DMS153 treated with DMSO at 0.1 percent for 48 hours (cell line): ENCODE results near the gene FGF4.
"Not testable (repeated sequence)": the region's sequence is repeated elsewhere in the genome, so short reads cannot be mapped to it uniquely, and the experiment has no call there.

Experiments
- DNase-seq: peaks from one replicate; lab custom pipeline; 2025; ENCODE audit not compliant: unreplicated experiment; lab: John Stamatoyannopoulos, UW

Gene FGF4

DNA sequence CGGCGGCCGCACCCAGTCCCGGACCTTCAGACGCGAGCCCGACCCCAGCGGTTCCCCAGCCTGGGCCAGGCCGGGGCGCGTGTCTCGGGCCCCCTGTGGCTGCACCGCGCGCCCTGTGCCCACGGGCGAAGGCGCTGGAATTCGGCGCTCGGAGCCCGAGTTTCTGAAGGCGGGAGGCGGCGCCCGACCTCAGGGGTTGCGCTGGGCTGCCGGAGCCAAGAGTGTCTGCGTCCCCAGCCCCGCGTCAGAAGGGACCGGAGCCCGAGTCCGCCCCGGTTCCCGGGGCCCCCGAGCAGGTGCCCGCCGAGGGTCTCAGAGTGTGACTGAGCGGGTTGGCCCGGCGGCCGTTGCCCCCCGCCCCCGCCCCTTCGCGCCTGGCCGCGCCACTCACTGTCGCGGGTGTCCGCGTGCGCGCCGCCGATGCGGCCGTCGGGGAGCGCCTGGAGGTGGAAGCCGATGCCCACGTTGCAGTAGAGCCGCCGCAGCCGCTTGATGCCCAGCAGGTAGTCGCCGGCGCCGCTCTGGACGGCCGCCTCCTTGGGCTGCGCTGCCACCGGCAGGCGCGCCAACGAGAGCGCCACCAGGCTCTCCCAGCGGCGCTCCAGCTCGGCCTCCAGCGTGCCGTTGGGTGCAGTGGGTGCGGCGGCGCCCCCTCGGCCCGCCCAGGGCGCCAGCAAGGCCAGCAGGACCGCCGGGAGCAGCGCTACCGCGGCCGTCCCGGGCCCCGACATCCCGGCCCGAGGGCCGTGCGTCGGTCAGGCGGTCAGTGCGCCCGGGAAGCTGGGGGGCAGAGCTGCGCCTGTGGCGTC, 583 bp downstream of the FGF4 start:
- no peak for DNase-seq

DNA sequence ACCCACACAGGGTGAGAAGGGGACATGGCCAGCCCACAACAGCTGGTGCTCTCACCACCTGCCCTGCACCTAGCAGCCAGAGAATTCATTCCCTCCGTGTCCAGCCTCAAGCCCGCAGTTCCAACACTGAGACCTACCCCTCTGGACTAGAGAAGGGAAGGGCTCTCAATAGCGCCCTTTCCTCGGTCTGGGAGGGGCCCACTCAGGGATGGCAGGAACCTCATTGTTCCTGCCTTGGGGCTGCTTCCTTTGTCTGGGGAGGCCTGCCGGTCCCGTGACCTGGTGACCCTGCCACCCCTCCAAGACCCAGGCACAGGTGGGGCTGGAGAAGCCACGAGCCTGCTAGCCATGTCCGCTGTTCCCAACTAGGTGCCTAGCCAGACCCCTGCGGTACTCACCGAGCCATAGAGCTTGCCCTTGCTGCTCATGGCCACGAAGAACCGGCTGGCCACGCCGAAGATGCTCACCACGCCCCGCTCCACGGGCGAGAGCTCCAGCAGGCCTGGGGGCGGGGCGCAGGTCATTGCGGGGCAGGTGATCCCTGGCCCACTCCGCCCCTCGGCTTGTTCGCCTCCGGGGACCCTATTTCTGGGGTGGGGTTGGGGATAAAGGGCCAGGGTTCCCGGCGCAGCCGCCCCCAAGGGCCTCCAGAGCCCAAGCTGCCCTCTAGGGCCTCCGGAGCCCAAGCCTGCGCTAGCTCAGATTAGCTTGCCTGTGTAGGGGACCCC, 1.4 kb downstream of the FGF4 start:
- no peak for DNase-seq

DNA sequence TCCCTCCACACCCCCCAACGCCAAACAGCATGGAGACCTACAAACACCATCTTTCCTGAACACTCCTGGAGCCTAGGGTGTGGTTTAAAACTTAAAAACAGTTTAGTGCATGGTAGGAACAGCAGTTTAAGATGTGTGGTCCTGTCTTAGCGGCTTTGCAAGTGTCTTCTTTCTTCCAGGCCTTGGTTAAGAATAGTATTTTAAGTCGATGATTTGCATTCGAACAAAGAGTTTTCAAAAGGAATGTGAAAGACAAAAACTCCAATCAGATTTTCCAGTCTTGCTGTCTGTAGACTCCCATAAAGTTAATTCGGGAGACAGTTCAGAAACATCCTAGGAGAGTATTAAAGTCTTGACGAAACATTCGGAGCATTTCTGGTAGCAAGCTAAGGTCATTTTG, 3.7 kb downstream of the FGF4 start:
- DNase-seq, result no peak

DNA sequence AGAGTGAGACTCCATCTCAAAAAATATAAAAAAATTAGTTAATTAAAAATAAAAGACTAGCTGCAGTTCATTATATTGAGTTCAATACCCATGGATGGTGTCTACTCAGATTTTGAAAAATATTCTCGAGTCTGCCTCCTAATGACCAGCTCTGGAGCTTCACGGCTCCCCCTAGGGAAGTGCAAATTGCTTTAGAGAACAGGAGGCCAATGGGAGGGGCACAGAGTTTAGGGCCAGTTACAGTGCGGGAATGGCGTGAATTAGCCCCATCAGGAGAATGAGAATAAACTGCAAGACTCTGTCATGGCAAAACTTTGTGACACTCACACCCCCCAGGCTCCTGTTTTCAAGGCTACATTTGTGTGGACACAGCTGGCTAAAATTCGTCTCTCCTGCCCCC, 4.6 kb downstream of the FGF4 start:
- DNase-seq, result no peak

DNA sequence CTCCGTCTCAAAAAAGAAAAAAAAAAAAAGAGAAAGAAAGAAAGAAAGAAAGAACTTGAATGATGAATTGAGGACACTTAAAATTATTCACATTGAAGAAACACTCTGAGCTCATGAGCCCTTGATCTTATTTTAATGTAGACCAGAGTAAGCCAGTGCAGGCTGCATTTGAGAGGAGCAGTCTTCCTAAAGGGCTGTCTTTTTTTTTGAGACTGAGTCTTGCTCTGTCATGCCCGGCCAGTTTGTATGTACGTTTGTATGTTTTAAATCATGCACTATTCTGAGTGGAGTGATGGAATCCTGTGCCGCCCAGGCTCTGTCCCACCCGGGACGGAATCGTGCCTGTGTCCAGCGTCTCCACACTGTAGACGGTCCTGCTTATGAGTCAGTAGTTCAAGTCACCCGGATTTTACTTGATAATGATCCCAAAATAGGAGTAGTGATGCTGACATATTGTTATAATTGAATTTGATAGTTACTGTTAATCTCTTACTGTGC, 9.6 kb downstream of the FGF4 start:
- no peak for DNase-seq

DNA sequence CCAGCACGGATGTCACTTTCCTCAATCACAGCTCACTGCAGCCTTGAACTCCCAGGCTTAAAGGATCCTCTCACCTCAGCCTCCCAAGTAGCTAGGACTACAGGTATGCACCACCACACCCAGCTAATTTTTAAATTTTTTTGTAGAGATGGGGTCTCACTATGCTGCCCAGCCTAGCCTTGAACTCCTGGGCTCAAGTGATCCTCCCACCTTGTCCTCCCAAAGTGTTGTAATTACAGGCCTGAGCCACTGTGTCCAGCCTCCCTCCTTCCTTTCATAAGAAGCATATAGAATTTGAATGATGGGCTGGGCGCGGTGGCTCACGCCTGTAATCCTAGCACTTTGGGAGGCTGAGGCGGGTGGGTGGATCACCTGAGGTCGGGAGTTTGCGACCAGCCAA, 10.2 kb downstream of the FGF4 start:
- not testable (repeated sequence) for DNase-seq

DNA sequence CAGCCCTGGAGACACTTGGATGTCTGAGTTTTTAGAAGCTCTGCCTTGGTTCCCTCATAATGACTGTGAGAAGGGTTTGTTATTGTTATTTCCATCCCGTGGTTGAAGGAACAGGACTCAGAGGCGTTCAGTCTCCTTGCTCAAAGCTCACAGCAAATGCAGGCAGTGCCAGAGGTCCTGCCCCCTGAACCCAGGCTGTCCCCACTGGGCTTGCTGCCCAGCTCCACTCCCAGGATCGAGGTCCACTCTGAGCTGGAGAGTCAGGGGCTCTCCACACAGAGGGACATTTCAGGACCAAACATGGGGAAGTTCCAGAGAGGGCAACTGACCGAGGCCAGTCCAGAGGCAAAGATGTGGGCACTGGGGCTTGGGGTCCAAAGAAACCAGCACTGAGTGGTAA, 14.8 kb downstream of the FGF4 start:
- no peak for DNase-seq

DNA sequence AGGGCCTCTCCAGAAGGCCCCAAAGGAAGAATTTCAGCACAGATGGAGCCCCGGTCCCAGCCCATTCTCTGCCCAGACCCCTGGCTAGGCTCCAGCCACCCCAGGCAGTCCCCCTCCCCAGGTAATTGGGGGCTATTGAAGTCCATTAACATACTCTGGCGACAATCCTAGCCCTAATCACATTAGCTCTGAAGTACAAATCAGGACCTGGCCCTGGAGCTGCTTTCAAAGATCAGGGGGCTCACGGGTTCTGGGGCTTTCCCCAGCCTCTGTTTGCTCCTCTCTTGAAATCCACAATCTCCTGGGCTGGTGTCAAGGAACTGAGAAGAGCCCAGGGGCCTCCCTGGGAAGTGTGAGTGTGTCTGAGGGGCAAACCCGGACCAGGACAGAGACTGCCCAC, 22.3 kb downstream of the FGF4 start:
- no peak for DNase-seq

DNA sequence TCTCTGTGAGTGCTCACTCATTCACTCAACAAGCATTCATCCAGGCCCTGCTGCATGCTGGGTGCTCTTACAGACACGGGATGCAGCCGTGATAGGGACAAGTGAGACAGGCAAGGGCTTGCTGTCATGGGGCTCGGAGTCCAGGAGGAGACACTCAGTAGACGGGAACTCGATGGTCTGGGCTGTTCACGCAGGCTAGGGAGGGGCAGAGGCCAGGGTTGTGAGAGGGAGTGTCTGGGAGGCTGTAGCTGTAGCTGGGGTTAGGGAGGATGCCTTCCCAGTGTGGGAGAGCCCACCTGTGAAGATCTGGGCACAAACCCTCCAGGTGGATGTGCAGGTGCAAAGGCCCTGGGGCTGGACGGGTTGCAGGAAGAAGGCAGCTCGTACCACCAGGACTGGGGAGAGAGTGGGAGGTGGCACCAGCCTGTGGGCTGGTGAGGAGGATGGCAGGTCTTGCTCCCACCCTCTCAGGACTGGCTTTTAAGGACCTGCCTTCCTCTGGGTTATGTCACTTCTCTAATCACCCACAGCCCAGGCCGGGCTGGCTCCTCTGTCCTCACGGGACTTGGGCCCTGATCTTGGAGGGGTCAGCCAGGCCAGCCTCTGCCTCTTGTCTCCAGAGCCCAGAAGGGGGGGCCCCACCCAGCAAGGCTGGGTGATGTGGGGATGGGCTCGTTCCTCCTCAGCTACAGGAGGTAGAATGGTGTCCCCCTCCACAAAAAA, 24.1 kb downstream of the FGF4 start:
- no peak for DNase-seq

DNA sequence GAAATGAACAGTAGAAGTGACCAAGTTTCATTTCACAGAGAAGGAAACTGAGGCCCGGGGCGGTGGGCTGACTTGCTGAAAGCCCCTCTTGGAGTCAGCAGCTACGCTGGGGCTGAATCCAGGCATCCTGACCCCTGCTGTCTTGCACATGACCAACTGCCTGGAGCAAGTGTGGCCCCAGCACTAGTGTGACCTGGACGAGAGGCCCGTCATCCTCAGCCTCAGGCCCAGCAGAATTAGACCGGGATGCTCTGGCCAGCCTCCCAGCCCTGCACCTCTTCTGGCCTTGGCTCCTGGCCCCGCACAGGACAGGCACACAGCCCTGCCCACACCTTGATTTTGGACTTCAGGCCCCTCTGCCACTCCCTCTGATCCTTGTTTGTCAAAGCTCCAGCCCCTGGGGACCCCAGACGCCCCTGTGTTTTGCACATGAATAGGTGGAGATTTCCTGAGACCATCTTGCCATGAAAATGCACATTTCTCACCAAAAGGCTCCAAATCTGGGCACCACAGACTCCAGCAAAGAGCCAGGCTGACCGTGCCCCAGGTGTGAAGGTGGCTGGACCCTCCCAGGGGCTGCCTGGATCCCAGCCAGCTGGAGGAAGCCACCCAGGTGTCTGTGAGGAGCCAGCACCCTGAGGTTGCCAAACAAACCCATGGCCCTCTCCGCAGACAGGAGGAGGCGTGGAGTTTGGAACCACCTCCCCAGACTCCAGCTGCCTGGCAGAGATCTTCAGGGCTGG, 24.9 kb downstream of the FGF4 start:
- DNase-seq, result no peak

DNA sequence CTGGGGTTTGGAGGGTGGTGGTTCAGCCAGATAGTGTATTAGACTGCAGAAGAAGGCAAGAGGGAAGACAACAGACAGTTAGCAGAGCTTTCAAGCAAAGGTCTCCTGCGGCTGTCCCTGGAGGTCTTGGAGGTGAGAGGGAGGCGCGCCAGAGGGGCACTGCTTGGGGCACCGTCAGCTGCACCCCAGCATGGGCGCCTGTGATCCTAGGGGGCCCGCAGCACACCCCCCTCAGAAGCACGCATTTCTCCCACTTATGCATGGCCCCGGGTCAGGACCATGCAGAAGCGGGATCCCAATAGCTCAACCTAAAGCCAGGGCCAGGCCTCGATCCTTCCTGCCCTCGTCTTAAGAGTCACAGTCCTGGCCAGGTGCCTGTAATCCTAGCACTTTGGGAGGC, 26.5 kb downstream of the FGF4 start:
- no peak for DNase-seq

DNA sequence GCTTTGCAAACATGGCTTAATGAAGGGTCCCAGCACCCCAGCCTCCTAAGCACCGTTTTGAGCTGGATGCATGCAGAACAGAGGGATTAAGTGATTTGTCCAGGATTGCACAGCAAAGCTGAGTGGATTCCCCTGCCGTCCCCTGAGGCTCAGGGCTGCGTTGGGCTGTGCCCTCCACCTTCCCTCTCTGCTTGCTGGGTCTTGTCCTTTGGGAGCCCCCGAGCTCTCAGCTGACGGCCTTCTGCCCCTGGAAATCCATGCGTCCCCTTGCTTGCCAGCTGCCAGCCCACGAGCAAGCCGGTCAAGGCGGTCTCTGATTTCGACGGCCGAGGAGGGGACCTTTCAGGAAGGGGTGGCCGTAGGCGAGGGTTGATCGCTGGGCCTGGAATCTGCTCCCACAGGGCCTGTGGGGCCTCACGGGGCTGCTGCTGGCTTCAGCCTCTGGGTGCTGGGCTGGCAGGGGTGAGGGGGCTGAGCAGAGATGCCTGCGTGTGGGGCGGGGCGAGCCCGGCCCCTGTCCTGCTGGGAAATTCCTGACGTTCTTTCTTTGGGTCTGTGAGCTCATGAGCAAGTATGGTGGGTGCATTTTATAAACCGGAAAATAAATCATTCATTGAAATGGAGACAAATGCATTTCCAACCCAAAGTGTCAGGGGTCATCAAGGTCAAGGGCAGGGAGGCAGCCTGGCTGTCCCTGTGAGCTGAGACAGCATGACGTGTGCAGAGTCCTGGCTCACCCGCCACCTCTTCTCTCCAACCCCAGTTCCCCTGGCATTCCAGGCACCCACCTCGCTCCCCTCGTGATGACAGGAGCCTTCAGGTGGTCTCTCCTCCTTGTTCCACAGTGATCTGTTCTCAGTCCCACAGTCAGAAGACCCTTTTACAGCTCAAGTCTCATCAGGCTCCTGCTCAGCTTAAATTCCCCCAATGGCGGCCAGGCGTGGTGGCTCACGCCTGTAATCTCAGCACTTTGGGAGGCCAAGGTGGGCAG, 28.1 kb downstream of the FGF4 start:
- DNase-seq, result no peak

DNA sequence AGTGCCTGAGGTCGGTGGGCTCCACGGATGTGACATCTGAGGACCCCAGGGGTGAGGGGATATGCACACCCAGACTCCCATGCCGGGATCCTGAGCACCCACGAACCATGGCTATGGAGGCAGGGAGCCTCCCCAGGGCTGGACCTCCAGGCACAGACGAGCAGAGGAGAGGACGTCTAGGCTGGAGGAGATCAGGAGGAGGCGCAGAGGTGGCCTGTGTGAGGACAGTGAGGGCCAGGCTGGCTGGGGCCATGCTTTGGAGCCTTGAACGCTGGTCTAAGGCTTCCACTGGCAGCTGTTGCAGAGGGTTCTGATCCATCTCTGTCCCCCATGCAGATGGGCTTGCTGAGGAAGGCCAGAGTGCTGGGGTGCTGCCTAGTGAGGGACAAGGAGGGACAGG, 29.0 kb downstream of the FGF4 start:
- no peak for DNase-seq

DNA sequence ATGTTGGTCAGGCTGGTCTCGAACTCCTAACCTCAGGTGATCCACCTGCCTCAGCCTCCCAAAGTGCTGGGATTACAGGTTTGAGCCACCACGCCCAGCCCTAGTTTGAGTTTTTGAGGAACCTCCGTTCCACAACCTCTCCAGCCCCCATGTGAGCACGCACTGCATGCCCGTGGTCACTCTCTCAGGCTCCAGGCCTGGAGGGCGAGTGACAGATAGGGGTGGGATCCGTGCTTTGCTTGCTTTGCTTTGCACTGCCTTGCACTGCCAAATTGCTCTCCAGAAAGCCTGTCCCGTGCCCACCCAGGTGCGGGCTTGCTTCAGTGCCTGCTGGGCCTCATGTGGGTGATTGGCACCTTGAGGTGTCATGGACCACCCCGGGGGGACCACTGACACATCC, 29.9 kb downstream of the FGF4 start:
- no peak for DNase-seq

DNA sequence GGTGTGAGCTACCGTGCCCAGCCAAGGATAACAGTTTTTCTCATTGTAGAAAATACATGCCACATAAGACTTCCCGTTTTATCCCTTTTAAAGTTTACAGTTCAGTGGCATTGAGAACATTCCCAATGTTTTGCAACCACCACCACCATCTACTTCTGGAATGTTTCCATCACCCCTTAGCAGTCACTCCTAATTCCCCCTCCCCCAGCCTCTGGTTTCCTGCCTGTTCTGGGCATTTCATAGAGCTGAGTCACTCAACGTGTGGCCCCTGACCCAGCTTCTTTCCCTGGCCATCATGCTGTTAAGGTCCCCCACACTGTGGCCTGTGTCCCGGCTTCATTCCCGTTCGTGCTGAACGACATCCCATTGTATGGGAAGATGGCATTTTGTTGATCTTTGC, 30.7 kb downstream of the FGF4 start:
- no peak for DNase-seq

DNA sequence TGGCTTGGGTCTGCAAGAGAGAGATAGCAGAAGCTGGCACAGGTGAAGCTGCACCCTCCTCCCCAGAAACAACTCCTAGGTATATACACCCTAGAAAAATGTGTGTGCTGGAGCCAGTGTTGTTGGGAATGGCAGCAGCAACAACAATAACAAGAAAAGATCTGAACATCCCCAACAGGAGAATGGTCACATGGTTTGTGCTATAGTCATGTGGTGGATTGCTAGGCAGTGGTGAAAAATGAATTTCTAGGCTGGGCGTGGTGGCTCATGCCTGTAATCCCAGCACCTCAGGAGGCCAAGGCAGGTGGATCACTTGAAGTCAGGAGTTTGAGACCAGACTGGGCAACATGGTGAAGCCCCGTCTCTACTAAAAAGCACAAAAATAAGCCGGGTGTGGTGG, 40.3 kb downstream of the FGF4 start:
- DNase-seq, result no peak

DNA sequence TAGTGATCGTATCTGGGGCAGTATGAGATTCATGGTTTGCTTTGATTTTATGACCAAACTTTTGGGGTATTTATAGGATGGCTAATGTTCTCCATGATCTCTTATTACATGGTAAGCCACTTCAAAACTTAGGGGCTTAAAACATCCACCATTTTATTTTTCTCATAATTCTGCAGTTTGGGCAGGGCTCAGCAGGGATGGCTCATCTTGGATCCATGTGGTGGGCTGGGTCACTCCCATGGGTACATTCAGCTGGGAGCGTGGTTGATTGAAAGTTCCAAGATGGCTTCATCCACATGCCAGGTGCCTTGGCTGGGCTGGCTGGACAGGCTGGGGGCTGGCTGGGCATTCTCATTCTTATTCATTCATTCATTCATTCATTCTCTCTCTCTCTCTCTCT, 40.8 kb downstream of the FGF4 start:
- no peak for DNase-seq

DNA sequence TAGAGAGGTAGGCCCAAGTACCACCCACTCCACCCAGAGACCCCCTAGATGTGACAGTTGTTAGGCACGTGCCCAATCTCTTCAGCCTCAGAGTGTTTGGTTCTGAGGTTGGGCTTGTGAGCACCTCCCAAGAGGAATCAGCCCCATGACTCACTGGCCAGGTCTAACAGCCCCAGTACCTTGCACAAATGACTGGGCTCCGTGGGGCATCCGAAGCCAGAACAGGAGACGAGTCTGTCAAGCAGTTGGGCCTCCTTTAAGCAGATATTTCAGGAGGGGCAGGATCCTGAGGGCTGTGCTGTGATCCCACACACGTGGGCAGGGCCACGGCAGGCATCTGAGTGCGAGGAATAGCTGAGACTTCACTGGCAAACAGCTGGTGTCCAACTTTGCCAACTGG, 42.2 kb downstream of the FGF4 start:
- DNase-seq, result no peak

DNA sequence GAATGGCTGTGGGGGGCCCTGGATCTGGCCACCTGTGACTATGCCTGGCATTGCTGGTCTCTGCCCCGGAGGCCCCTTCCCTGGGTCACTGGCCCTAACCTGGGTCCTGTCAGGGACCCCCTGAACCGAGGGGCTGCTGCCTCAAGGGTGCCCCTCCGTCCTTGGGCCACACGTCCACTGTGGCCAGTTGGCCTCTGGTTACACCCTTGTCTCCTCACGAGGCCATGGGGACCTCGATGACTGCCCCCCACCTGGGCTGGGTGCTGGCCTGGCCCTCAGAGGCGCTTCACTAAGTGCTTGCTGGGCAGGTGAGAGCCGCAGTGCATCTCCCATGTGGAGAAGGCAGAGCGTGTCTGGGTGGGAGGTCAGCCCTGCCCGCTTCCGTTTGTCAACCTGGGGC, 44.0 kb downstream of the FGF4 start:
- DNase-seq, result no peak

DNA sequence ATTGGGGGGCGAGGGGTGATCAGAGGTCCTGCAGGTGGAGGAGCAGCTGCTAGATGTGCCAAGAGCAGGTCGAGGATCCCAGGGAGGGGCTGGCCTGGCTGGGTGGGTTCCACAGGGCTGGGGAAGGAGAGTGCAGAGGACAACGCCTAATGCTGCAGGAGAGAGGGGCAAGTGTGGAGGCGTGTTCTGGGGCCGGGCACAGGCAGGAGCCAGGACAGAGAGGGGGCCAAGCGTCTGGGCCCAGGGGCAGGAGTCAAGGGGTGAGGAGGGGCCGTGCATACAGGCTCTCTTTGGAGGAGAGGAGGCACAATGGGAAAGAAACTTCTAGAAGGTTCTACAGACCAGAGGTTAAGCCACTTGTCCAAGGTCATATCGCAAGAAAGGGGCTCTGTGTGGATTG, 44.6 kb downstream of the FGF4 start:
- no peak for DNase-seq
